IMR-90 (cell line): ENCODE results near the gene BCL2L11. TPM values are rescaled to one million over a fixed set of nuclear protein-coding genes. Genes with fewer than 3 reads are reported as not detected.

Source experiments
- ATAC-seq: fragments of 200-7000 bp; cut with Tn5 transposase; 2 replicates; pipeline ENCODE4 v1.9.1; 2020; ENCODE audit warnings: low read depth, mild to moderate bottlenecking, moderate library complexity
- BruUV-seq: library from RNA; stranded (reverse); fragments of 400-500 nt; replicated peaks from 2 replicates; lab custom pipeline; 2021; lab: Mats Ljungman, UMichigan
- CTCF ChIA-PET: fragments of 300-600 bp; formaldehyde crosslinking; extraction: SDS; loops from one replicate; lab custom pipeline; 2021; ENCODE audit warnings: antibody characterized with exemption; lab: Yijun Ruan, JAX
- POLR2A ChIA-PET: fragments of 300-600 bp; sonication (Branson Sonifier 250); formaldehyde crosslinking; loops from one replicate; lab custom pipeline; 2022; ENCODE audit warnings: antibody characterized with exemption; ENCODE audit not compliant: unreplicated experiment; lab: Charles Lee
- DNase-seq: peaks from one replicate; pipeline ENCODE4 v3.0.0; 2013
- H2AFZ ChIP-seq: replicated peaks from 2 replicates; pipeline ENCODE3; 2013; ENCODE audit warnings: low read length, mild to moderate bottlenecking; ENCODE audit not compliant: poor library complexity
- H2AK5ac ChIP-seq: 2 replicates; pipeline ENCODE4 v1.6.1; 2013; ENCODE audit warnings: low read depth, low read length, inconsistent platforms
- H2AK9ac ChIP-seq: replicated peaks from 2 replicates; pipeline ENCODE3; 2013; ENCODE audit warnings: mild to moderate bottlenecking, low read depth, low read length, moderate library complexity; ENCODE audit not compliant: poor library complexity
- H2BK120ac ChIP-seq: 2 replicates; pipeline ENCODE4 v1.6.1; 2013; ENCODE audit warnings: low read depth, low read length, inconsistent platforms
- H2BK15ac ChIP-seq: 3 replicates; pipeline ENCODE4 v1.6.1; 2013; ENCODE audit warnings: low read depth, low read length, inconsistent platforms
- H2BK20ac ChIP-seq: 2 replicates; pipeline ENCODE4 v1.6.1; 2013; ENCODE audit warnings: low read depth, mild to moderate bottlenecking, inconsistent platforms, low read length, moderate library complexity
- H2BK5ac ChIP-seq: 2 replicates; pipeline ENCODE4 v1.6.1; 2013; ENCODE audit warnings: mild to moderate bottlenecking, low read depth, low read length, inconsistent platforms; ENCODE audit not compliant: poor library complexity, severe bottlenecking
- H3K14ac ChIP-seq: replicated peaks from 2 replicates; pipeline ENCODE4 v1.6.1; 2013; ENCODE audit warnings: low read depth, low read length, inconsistent platforms
- H3K18ac ChIP-seq: 2 replicates; pipeline ENCODE4 v1.6.1; 2013; ENCODE audit warnings: low read depth, low read length, control low read depth
- H3K23ac ChIP-seq: 2 replicates; pipeline ENCODE4 v1.6.1; 2013; ENCODE audit warnings: low read depth, low read length, inconsistent platforms
- H3K27ac ChIP-seq: 2 replicates; pipeline ENCODE4 v1.5.1; 2013; ENCODE audit warnings: mild to moderate bottlenecking, control low read depth, low read length; ENCODE audit not compliant: insufficient read depth
- H3K27me3 ChIP-seq: 2 replicates; pipeline ENCODE4 v1.6.1; 2013; ENCODE audit warnings: low read length; ENCODE audit not compliant: control insufficient read depth, insufficient read depth
- H3K36me3 ChIP-seq: 2 replicates; pipeline ENCODE4 v1.6.1; 2013; ENCODE audit warnings: low read length, mixed read lengths; ENCODE audit not compliant: control insufficient read depth, insufficient read depth
- H3K4ac ChIP-seq: 2 replicates; pipeline ENCODE4 v1.6.1; 2013; ENCODE audit warnings: low read depth, low read length, inconsistent platforms
- H3K4me1 ChIP-seq: 2 replicates; pipeline ENCODE4 v1.6.1; 2013; ENCODE audit warnings: low read length, mixed read lengths; ENCODE audit not compliant: control insufficient read depth, insufficient read depth
- H3K4me2 ChIP-seq: 2 replicates; pipeline ENCODE4 v1.6.1; 2013; ENCODE audit warnings: low read depth, mild to moderate bottlenecking, control low read depth, low read length, moderate library complexity
- H3K4me3 ChIP-seq: 2 replicates; pipeline ENCODE4 v1.5.1; 2013; ENCODE audit warnings: low read depth, mild to moderate bottlenecking, control low read depth, low read length, moderate library complexity; ENCODE audit not compliant: insufficient read depth
- H3K56ac ChIP-seq: 2 replicates; pipeline ENCODE4 v1.6.1; 2013; ENCODE audit warnings: low read length, inconsistent platforms; ENCODE audit not compliant: insufficient read depth; ENCODE audit errors: extremely low read depth
- H3K79me1 ChIP-seq, 2 experiments: 2 replicates each; pipeline ENCODE4 v1.6.1; 2013; ENCODE audit warnings: low read length in 2 of 2, inconsistent platforms in 1 of 2, low read depth in 1 of 2
- H3K9ac ChIP-seq: 2 replicates; pipeline ENCODE4 v1.6.1; 2013; ENCODE audit warnings: low read depth, low read length, control low read depth
- H3K9me1 ChIP-seq: 2 replicates; pipeline ENCODE4 v1.6.1; 2013; ENCODE audit warnings: low read length, inconsistent platforms; ENCODE audit not compliant: insufficient read depth
- H3K9me3 ChIP-seq: 2 replicates; pipeline ENCODE4 v1.6.1; 2013; ENCODE audit warnings: low read length; ENCODE audit not compliant: control insufficient read depth, insufficient read depth
- H4K20me1 ChIP-seq: 2 replicates; pipeline ENCODE4 v1.6.1; 2013; ENCODE audit warnings: low read length, inconsistent platforms; ENCODE audit not compliant: insufficient read depth
- H4K5ac ChIP-seq: 2 replicates; pipeline ENCODE4 v1.6.1; 2013; ENCODE audit warnings: mild to moderate bottlenecking, low read depth, low read length, control low read depth
- H4K8ac ChIP-seq, 2 experiments: 2 replicates each; pipeline ENCODE4 v1.6.1; 2013; ENCODE audit warnings: low read depth in 2 of 2, low read length in 2 of 2, control low read depth in 1 of 2, inconsistent platforms in 1 of 2
- H4K91ac ChIP-seq: 2 replicates; pipeline ENCODE4 v1.6.1; 2013; ENCODE audit warnings: low read depth, low read length, inconsistent platforms; ENCODE audit not compliant: insufficient read depth
- BHLHE40 ChIP-seq: fragments of 150-350 bp; IDR thresholded peaks from 2 replicates; pipeline ENCODE4 v1.6.1; 2016; ENCODE audit warnings: mild to moderate bottlenecking, low read depth, low read length
- CEBPB ChIP-seq: IDR thresholded peaks from 2 replicates; pipeline ENCODE4 v1.6.1; 2012; ENCODE audit warnings: low read depth, low read length, improper control_type of control experiment
- CHD1 ChIP-seq: IDR thresholded peaks from 2 replicates; pipeline ENCODE4 v1.6.1; 2012; ENCODE audit warnings: low read depth, low read length, improper control_type of control experiment
- FOS ChIP-seq: fragments of 150-350 bp; IDR thresholded peaks from 2 replicates; pipeline ENCODE4 v1.6.1; 2016; ENCODE audit warnings: low read depth, low read length
- MAFK ChIP-seq: IDR thresholded peaks from 2 replicates; pipeline ENCODE4 v1.6.1; 2012; ENCODE audit warnings: low read depth, low read length, improper control_type of control experiment
- MAZ ChIP-seq: IDR thresholded peaks from 2 replicates; pipeline ENCODE4 v1.6.1; 2012; ENCODE audit warnings: low read depth, mild to moderate bottlenecking, low read length, improper control_type of control experiment, moderate library complexity, borderline replicate concordance
- NFE2L2 ChIP-seq: fragments of 150-350 bp; IDR thresholded peaks from 2 replicates; pipeline ENCODE4 v1.6.1; 2016; ENCODE audit warnings: low read depth, mild to moderate bottlenecking, low read length
- POLR2A ChIP-seq: IDR thresholded peaks from 2 replicates; pipeline ENCODE4 v1.6.1; 2012; ENCODE audit warnings: mild to moderate bottlenecking, low read depth, low read length
- RAD21 ChIP-seq: IDR thresholded peaks from 2 replicates; pipeline ENCODE4 v1.6.1; 2012; ENCODE audit warnings: low read length, improper control_type of control experiment
- RCOR1 ChIP-seq: IDR thresholded peaks from 2 replicates; pipeline ENCODE4 v1.6.1; 2012; ENCODE audit warnings: mild to moderate bottlenecking, low read length, improper control_type of control experiment; ENCODE audit not compliant: insufficient replicate concordance
- RFX5 ChIP-seq: IDR thresholded peaks from 2 replicates; pipeline ENCODE4 v1.8.0; 2012; ENCODE audit warnings: low read depth, mild to moderate bottlenecking, low read length, moderate library complexity
- SMC3 ChIP-seq: fragments of 150-350 bp; IDR thresholded peaks from 2 replicates; pipeline ENCODE4 v1.6.1; 2016; ENCODE audit warnings: low read depth, mild to moderate bottlenecking, antibody characterized with exemption, low read length, moderate library complexity
- USF2 ChIP-seq: fragments of 150-350 bp; IDR thresholded peaks from 2 replicates; pipeline ENCODE4 v1.6.1; 2017; ENCODE audit warnings: mild to moderate bottlenecking, antibody characterized with exemption, low read length, low read depth
- WGBS, 2 experiments: methylation state at CpG; one replicate each; pipeline versions ENCODE4 v1.1.5 to v1.1.7; 2013; ENCODE audit warnings: missing lambda C conversion rate in 2 of 2; ENCODE audit not compliant: insufficient read length in 1 of 2; ENCODE audit errors: extremely low coverage in 2 of 2; 5-methylcytosine and 5-hydroxymethylcytosine counted together
- dilution Hi-C: fragments of 300-500 bp; cut with HindIII; formaldehyde crosslinking; loops from one replicate; pipeline ENCODE4 v1.14.3; 2018; ENCODE audit warnings: low sequenced_read_pairs; ENCODE audit not compliant: unreplicated experiment
- in situ Hi-C: fragments of 300-500 bp; cut with MboI; formaldehyde crosslinking; loops from 3 replicates; pipeline ENCODE4 v1.14.3; 2019; ENCODE audit warnings: low sequenced_read_pairs, inconsistent platforms, mixed read lengths
- intact Hi-C: fragments of 100-400 bp; cut with micrococcal nuclease; formaldehyde crosslinking; loops from 2 replicates; pipeline ENCODE4 v1.10.0; 2022
- polyA plus RNA-seq, 3 experiments: library from polyadenylated mRNA; depleted of rRNA; stranded (reverse); fragments of >200 nt; gene quantifications; 2 replicates each; pipeline ENCODE4 v1.2.3, GENCODE V29; 2012; ENCODE audit warnings: low replicate concordance in 1 of 3
- total RNA-seq: library from RNA; depleted of rRNA; stranded (reverse); fragments of >200 nt; gene quantifications from 2 replicates; pipeline ENCODE4 v1.2.3, GENCODE V29; 2012
- TF ChIP-seq, protein P1 (sequence below): fragments of 150-350 bp; IDR thresholded peaks from 2 replicates; pipeline ENCODE4 v1.6.1; 2016; ENCODE audit warnings: low read depth, mild to moderate bottlenecking, low read length, moderate library complexity, borderline replicate concordance

Gene BCL2L11
- total and polyA plus RNA-seq, 2 of the 4 experiments (the other 2 are of a cell fraction) = 1.1 to 1.7 TPM

DNA sequence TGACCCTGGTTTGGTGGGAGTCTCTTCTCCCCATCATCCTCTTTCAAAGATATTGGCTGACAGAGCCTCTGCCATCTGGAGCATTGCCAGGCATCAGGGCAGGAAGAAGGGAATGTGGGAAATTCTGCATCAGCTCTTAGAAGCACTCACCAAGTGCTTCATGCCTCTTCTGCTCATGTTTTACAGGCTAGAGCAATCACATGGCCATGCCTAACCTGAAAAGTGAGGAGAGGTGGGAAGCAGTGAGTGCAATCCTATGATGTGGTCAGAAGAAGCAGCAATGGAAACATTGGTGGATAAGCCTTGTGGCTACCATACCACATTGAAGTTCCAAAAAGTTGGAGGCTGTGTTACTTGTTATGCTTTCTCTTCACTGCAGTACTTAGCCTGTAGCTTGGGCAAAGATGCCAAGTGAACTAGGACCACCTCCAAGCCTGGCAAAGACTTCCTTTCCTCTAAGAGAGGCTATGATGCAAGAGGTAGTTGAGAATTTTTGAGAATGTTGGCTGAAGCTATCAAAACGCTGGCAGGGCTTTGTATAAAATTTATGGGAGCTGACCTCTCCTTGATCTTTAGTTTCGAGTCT lies 64.1 kb downstream of the BCL2L11 start:
- no peak overlapping the region for H3K14ac ChIP-seq
- no peak overlapping the region for H2AK5ac ChIP-seq
- H3K4ac ChIP-seq = no peak overlapping the region
- H3K4me1 ChIP-seq = no peaks in the 10 kb centered on the region
- TF ChIP-seq FOS (no peak), MAFK (no peak), NFE2L2 (no peak), POLR2A (no peak), SMC3 (no peak), RAD21 (no peak), BHLHE40 (no peak), MAZ (no peak), USF2 (no peak), CEBPB (no peak), CHD1 (no peak), RCOR1 (no peak), RFX5 (no peak)
- TF ChIP-seq, protein P1, sequence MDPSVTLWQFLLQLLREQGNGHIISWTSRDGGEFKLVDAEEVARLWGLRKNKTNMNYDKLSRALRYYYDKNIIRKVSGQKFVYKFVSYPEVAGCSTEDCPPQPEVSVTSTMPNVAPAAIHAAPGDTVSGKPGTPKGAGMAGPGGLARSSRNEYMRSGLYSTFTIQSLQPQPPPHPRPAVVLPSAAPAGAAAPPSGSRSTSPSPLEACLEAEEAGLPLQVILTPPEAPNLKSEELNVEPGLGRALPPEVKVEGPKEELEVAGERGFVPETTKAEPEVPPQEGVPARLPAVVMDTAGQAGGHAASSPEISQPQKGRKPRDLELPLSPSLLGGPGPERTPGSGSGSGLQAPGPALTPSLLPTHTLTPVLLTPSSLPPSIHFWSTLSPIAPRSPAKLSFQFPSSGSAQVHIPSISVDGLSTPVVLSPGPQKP = no peak
- H2BK5ac ChIP-seq = no peak overlapping the region
- no peak overlapping the region for H3K4me2 ChIP-seq
- ChIA-PET POLR2A (no interaction called here), CTCF (no interaction called here)
- no peak overlapping the region for H2BK120ac ChIP-seq
- no TSS peak for BruUV-seq
- no peaks in the 10 kb centered on the region for H3K36me3 ChIP-seq
- no peak overlapping the region for H3K4me3 ChIP-seq
- H3K56ac ChIP-seq = no peak overlapping the region
- H2BK15ac ChIP-seq = no peak overlapping the region
- no peaks in the 10 kb centered on the region for H4K20me1 ChIP-seq
- no peak for ATAC-seq
- dilution Hi-C loops (no loop called here), in situ Hi-C loops (no loop called here), intact Hi-C loops (no loop called here)
- no peak overlapping the region for H4K8ac ChIP-seq
- H3K9me3 ChIP-seq = no peaks in the 10 kb centered on the region
- DNase-seq = no peak
- no peak overlapping the region for H3K23ac ChIP-seq
- H3K27ac ChIP-seq = no peak overlapping the region
- H3K79me1 ChIP-seq = no peaks in the 10 kb centered on the region
- H3K9ac ChIP-seq = no peak overlapping the region
- no peak overlapping the region for H3K18ac ChIP-seq
- WGBS, 2 experiments = no CpG with 5 or more reads among the region's 2 CpGs
- no peaks in the 10 kb centered on the region for H3K9me1 ChIP-seq
- H2AFZ ChIP-seq = no peak overlapping the region
- H2BK20ac ChIP-seq = no peak overlapping the region
- peaks cover 32% of the 10 kb centered on the region for H3K27me3 ChIP-seq
- H4K91ac ChIP-seq = no peak overlapping the region
- no peak overlapping the region for H2AK9ac ChIP-seq
- no peak overlapping the region for H4K5ac ChIP-seq
